ENCODE data around the gene COL6A2.
A peak's percentile ranks its signal among the peaks of the same experiment; 100 is the strongest.

Gene COL6A2

GRCh38 chr21:46153247-46154154, 55.6 kb downstream of the COL6A2 start:
- POLR2A ChIA-PET: no interaction called here
- Histone ChIP-seq H3K36me3 (ENCODE audit: control insufficient read depth in 4 of 4, insufficient read depth in 4 of 4, low read length in 3 of 4) (peaks cover 0 to 3% (median 0%) of the 10 kb centered on the region in 4 experiments), H3K27me3 (replicated peaks in 2 of 5; ENCODE audit: control insufficient read depth in 4 of 5, insufficient read depth in 5 of 5, low read length in 4 of 5) (no peaks in the 10 kb centered on the region), H3K27ac (ENCODE audit: insufficient read depth in 1 of 2, low read depth in 1 of 2, low read length in 2 of 2, poor library complexity in 1 of 2, severe bottlenecking in 2 of 2) (peak overlapping the region in 1 of 2 experiments; percentile 54), H3K9me3 (ENCODE audit: control extremely low read depth in 1 of 5, control insufficient read depth in 4 of 5, insufficient read depth in 2 of 5, low read depth in 1 of 5, low read length in 4 of 5) (no peaks in the 10 kb centered on the region), H3K4me3 (ENCODE audit: control insufficient read depth in 1 of 7, extremely low read depth in 1 of 7, insufficient read depth in 4 of 7, low read depth in 2 of 7, low read length in 6 of 7) (peak overlapping the region in 2 of 7 experiments; percentile 19 to 50), H3K4me1 (ENCODE audit: control extremely low read depth in 1 of 4, control insufficient read depth in 4 of 4, insufficient read depth in 4 of 4, low read length in 3 of 4) (peaks cover 0 to 9% (median 5%) of the 10 kb centered on the region in 4 experiments)
- DNase-seq: peak; percentile 36 to 63 (median 62)
- WGBS (ENCODE audit: insufficient coverage): 45% methylated on average over 22 of the region's 33 CpGs
- CTCF ChIA-PET: interaction anchor here (0.6 to 2.6 kb wide), 10 partner anchors 10 to 100 kb away, joined by 3 to 13 read pairs (median 3); no protein-coding TSS in a partner anchor

GRCh38 chr21:46154155-46154954, 56.4 kb downstream of the COL6A2 start:
- ChIA-PET CTCF (interaction anchor here (1.2 kb wide), 1 partner anchor 89 kb away, joined by 3 read pairs; no protein-coding TSS in a partner anchor), POLR2A (no interaction called here)
- Histone ChIP-seq H3K9me3 (ENCODE audit: control extremely low read depth in 1 of 5, control insufficient read depth in 4 of 5, insufficient read depth in 2 of 5, low read depth in 1 of 5, low read length in 4 of 5) (no peaks in the 10 kb centered on the region), H3K27me3 (replicated peaks in 2 of 5; ENCODE audit: control insufficient read depth in 4 of 5, insufficient read depth in 5 of 5, low read length in 4 of 5) (no peaks in the 10 kb centered on the region), H3K27ac (ENCODE audit: insufficient read depth in 1 of 2, low read depth in 1 of 2, low read length in 2 of 2, poor library complexity in 1 of 2, severe bottlenecking in 2 of 2) (no peak overlapping the region), H3K36me3 (ENCODE audit: control insufficient read depth in 4 of 4, insufficient read depth in 4 of 4, low read length in 3 of 4) (peaks cover 0 to 3% (median 0%) of the 10 kb centered on the region in 4 experiments), H3K4me3 (ENCODE audit: control insufficient read depth in 1 of 7, extremely low read depth in 1 of 7, insufficient read depth in 4 of 7, low read depth in 2 of 7, low read length in 6 of 7) (no peak overlapping the region), H3K4me1 (ENCODE audit: control extremely low read depth in 1 of 4, control insufficient read depth in 4 of 4, insufficient read depth in 4 of 4, low read length in 3 of 4) (peaks cover 0 to 9% (median 5%) of the 10 kb centered on the region in 4 experiments)
- 95% methylated on average over 36 of the region's 39 CpGs for WGBS (ENCODE audit: insufficient coverage)
- no peak for DNase-seq

GRCh38 chr21:46154955-46155513, 57.1 kb downstream of the COL6A2 start:
- CTCF ChIA-PET: interaction anchor here (1.0 kb wide), 1 partner anchor 75 kb away, joined by 3 read pairs; no protein-coding TSS in a partner anchor
- Histone ChIP-seq H3K27ac (ENCODE audit: insufficient read depth in 1 of 2, low read depth in 1 of 2, low read length in 2 of 2, poor library complexity in 1 of 2, severe bottlenecking in 2 of 2) (no peak overlapping the region), H3K4me3 (ENCODE audit: control insufficient read depth in 1 of 7, extremely low read depth in 1 of 7, insufficient read depth in 4 of 7, low read depth in 2 of 7, low read length in 6 of 7) (no peak overlapping the region)

GRCh38 chr21:46155514-46156377, 57.8 kb downstream of the COL6A2 start, which contains the start of gene FTCD:
Gene FTCD, minus strand, starts transcription at chr21:46155579. Its CDS starts 56 bp downstream, at chr21:46155523.
- peaks cover 0 to 3% (median 0%) of the 10 kb centered on the region in 4 experiments for H3K36me3 ChIP-seq (ENCODE audit: control insufficient read depth in 4 of 4, insufficient read depth in 4 of 4, low read length in 3 of 4)
- H3K9me3 ChIP-seq (ENCODE audit: control extremely low read depth in 1 of 5, control insufficient read depth in 4 of 5, insufficient read depth in 2 of 5, low read depth in 1 of 5, low read length in 4 of 5): no peaks in the 10 kb centered on the region
- WGBS (ENCODE audit: insufficient coverage): over 99% methylated on average over 32 of the region's 34 CpGs
- H3K4me1 ChIP-seq (ENCODE audit: control extremely low read depth in 1 of 4, control insufficient read depth in 4 of 4, insufficient read depth in 4 of 4, low read length in 3 of 4): peaks cover 0 to 9% (median 5%) of the 10 kb centered on the region in 4 experiments
- H3K27ac ChIP-seq (ENCODE audit: insufficient read depth in 1 of 2, low read depth in 1 of 2, low read length in 2 of 2, poor library complexity in 1 of 2, severe bottlenecking in 2 of 2): no peak within 1 kb of the TSS
- no peak for DNase-seq
- no peak within 1 kb of the TSS for H3K4me3 ChIP-seq (ENCODE audit: control insufficient read depth in 1 of 7, extremely low read depth in 1 of 7, insufficient read depth in 4 of 7, low read depth in 2 of 7, low read length in 6 of 7)
- ChIA-PET POLR2A (no interaction called here), CTCF (interaction anchor here (1.0 kb wide), 1 partner anchor 75 kb away, joined by 3 read pairs; no protein-coding TSS in a partner anchor)
- no peaks in the 10 kb centered on the region for H3K27me3 ChIP-seq (replicated peaks in 2 of 5; ENCODE audit: control insufficient read depth in 4 of 5, insufficient read depth in 5 of 5, low read length in 4 of 5)

More at GRCh38 chr21:46154955-46155513, 57.1 kb downstream of the COL6A2 start:
- DNase-seq: no peak
- Histone ChIP-seq H3K36me3 (ENCODE audit: control insufficient read depth in 4 of 4, insufficient read depth in 4 of 4, low read length in 3 of 4) (peaks cover 0 to 3% (median 0%) of the 10 kb centered on the region in 4 experiments), H3K27me3 (replicated peaks in 2 of 5; ENCODE audit: control insufficient read depth in 4 of 5, insufficient read depth in 5 of 5, low read length in 4 of 5) (no peaks in the 10 kb centered on the region), H3K4me1 (ENCODE audit: control extremely low read depth in 1 of 4, control insufficient read depth in 4 of 4, insufficient read depth in 4 of 4, low read length in 3 of 4) (peaks cover 0 to 9% (median 5%) of the 10 kb centered on the region in 4 experiments), H3K9me3 (ENCODE audit: control extremely low read depth in 1 of 5, control insufficient read depth in 4 of 5, insufficient read depth in 2 of 5, low read depth in 1 of 5, low read length in 4 of 5) (no peaks in the 10 kb centered on the region)
- 94% methylated on average over 16 of the region's 16 CpGs for WGBS (ENCODE audit: insufficient coverage)
- POLR2A ChIA-PET: no interaction called here

GRCh38 chr21:46156378-46156645, 58.4 kb downstream of the COL6A2 start:
- no peak for DNase-seq
- peaks cover 0 to 4% (median 0%) of the 10 kb centered on the region in 5 experiments for H3K9me3 ChIP-seq (ENCODE audit: control extremely low read depth in 1 of 5, control insufficient read depth in 4 of 5, insufficient read depth in 2 of 5, low read depth in 1 of 5, low read length in 4 of 5)
- ChIA-PET POLR2A (no interaction called here), CTCF (no interaction called here)
- no peaks in the 10 kb centered on the region for H3K27me3 ChIP-seq (replicated peaks in 2 of 5; ENCODE audit: control insufficient read depth in 4 of 5, insufficient read depth in 5 of 5, low read length in 4 of 5)
- H3K27ac ChIP-seq (ENCODE audit: insufficient read depth in 1 of 2, low read depth in 1 of 2, low read length in 2 of 2, poor library complexity in 1 of 2, severe bottlenecking in 2 of 2): no peak overlapping the region
- peaks cover 0 to 10% (median 5%) of the 10 kb centered on the region in 4 experiments for H3K4me1 ChIP-seq (ENCODE audit: control extremely low read depth in 1 of 4, control insufficient read depth in 4 of 4, insufficient read depth in 4 of 4, low read length in 3 of 4)
- peaks cover 0 to 4% (median 1%) of the 10 kb centered on the region in 4 experiments for H3K36me3 ChIP-seq (ENCODE audit: control insufficient read depth in 4 of 4, insufficient read depth in 4 of 4, low read length in 3 of 4)
- H3K4me3 ChIP-seq (ENCODE audit: control insufficient read depth in 1 of 7, extremely low read depth in 1 of 7, insufficient read depth in 4 of 7, low read depth in 2 of 7, low read length in 6 of 7): no peak overlapping the region
- 90% methylated on average over 6 of the region's 7 CpGs for WGBS (ENCODE audit: insufficient coverage)

GRCh38 chr21:46156678-46157077, 58.8 kb downstream of the COL6A2 start:
- H3K36me3 ChIP-seq (ENCODE audit: control insufficient read depth in 4 of 4, insufficient read depth in 4 of 4, low read length in 3 of 4): peaks cover 0 to 6% (median 1%) of the 10 kb centered on the region in 4 experiments
- H3K27me3 ChIP-seq (replicated peaks in 2 of 5; ENCODE audit: control insufficient read depth in 4 of 5, insufficient read depth in 5 of 5, low read length in 4 of 5): no peaks in the 10 kb centered on the region
- H3K27ac ChIP-seq (ENCODE audit: insufficient read depth in 1 of 2, low read depth in 1 of 2, low read length in 2 of 2, poor library complexity in 1 of 2, severe bottlenecking in 2 of 2): no peak overlapping the region
- peaks cover 0 to 5% (median 0%) of the 10 kb centered on the region in 5 experiments for H3K9me3 ChIP-seq (ENCODE audit: control extremely low read depth in 1 of 5, control insufficient read depth in 4 of 5, insufficient read depth in 2 of 5, low read depth in 1 of 5, low read length in 4 of 5)
- ChIA-PET CTCF (no interaction called here), POLR2A (no interaction called here)
- DNase-seq: no peak
- peaks cover 0 to 11% (median 5%) of the 10 kb centered on the region in 4 experiments for H3K4me1 ChIP-seq (ENCODE audit: control extremely low read depth in 1 of 4, control insufficient read depth in 4 of 4, insufficient read depth in 4 of 4, low read length in 3 of 4)
- WGBS (ENCODE audit: insufficient coverage): 90% methylated on average over 5 of the region's 10 CpGs
- H3K4me3 ChIP-seq (ENCODE audit: control insufficient read depth in 1 of 7, extremely low read depth in 1 of 7, insufficient read depth in 4 of 7, low read depth in 2 of 7, low read length in 6 of 7): no peak overlapping the region

Measured in common myeloid progenitor, CD34-positive (primary cell).